Sigmoid colon (tissue), 7 donors: Measurements from ENCODE around the gene ODAD4. TPM values are rescaled to one million over a fixed set of nuclear protein-coding genes. Genes with fewer than 3 reads are reported as not detected.

Experiments used
- DNase-seq: peaks from one replicate; pipeline ENCODE4 v3.0.0-alpha.2; 2019
- H3K27ac ChIP-seq, 4 donors: fragments of 200-600 bp; sonication (generic); one replicate each; pipeline ENCODE4 v1.5.1; 2016 to 2019; ENCODE audit warnings: mild to moderate bottlenecking in 1 of 4
- H3K27me3 ChIP-seq, 3 donors: fragments of 200-600 bp; sonication (generic); one replicate each; pipeline ENCODE4 v1.5.1; 2019; ENCODE audit warnings: mild to moderate bottlenecking in 1 of 3
- H3K36me3 ChIP-seq, 4 donors: fragments of 200-600 bp; sonication (generic); one replicate each; pipeline ENCODE4 v1.5.1; 2016 to 2019
- H3K4me1 ChIP-seq, 4 donors: fragments of 200-600 bp; sonication (generic); one replicate each; pipeline ENCODE4 v1.5.1; 2017 to 2019
- H3K4me3 ChIP-seq, 4 donors: fragments of 200-600 bp; sonication (generic); one replicate each; pipeline ENCODE4 v1.5.1; 2017 to 2019; ENCODE audit warnings: mild to moderate bottlenecking in 2 of 4, moderate library complexity in 1 of 4
- H3K9me3 ChIP-seq, 4 donors: fragments of 200-600 bp in 3 of 4; sonication (generic) in 3 of 4; one replicate each; pipeline versions ENCODE4 v1.5.1 to v1.6.1; 2013 to 2019
- CTCF ChIP-seq, 4 experiments: fragments of 450-650 bp in 3 of 4; fragments of 200-600 bp in 1 of 4; IDR thresholded peaks; one replicate each; pipeline ENCODE4 v1.5.1; 2016 to 2019; ENCODE audit warnings: antibody characterized with exemption in 4 of 4, mild to moderate bottlenecking in 3 of 4, moderate library complexity in 2 of 4
- EP300 ChIP-seq, 4 donors: sonication (generic); formaldehyde crosslinking; IDR thresholded peaks; one replicate each; pipeline ENCODE4 v1.6.1; 2017; ENCODE audit warnings: antibody characterized with exemption in 4 of 4
- POLR2A ChIP-seq, 2 donors: fragments of 450-650 bp; IDR thresholded peaks; one replicate each; pipeline ENCODE4 v1.6.1; 2016; ENCODE audit warnings: antibody characterized with exemption in 2 of 2, mild to moderate bottlenecking in 2 of 2, moderate library complexity in 2 of 2
- POLR2AphosphoS5 ChIP-seq, 4 donors: sonication (generic); formaldehyde crosslinking; IDR thresholded peaks; one replicate each; pipeline ENCODE4 v1.6.1; 2017; ENCODE audit warnings: antibody characterized with exemption in 4 of 4
- WGBS, 2 donors: extraction: QIAGEN DNeasy Blood & Tissue Kit; methylation state at CpG; one replicate each; pipeline ENCODE4 v1.1.7; 2013; 5-methylcytosine and 5-hydroxymethylcytosine counted together
- intact Hi-C: fragments of 100-400 bp; cut with DNase I; formaldehyde crosslinking; loops from one replicate; pipeline ENCODE4 v1.15.1; 2023
- polyA plus RNA-seq, 3 donors: library from polyadenylated mRNA; stranded (reverse); fragments of 200-250 nt; gene quantifications; one replicate each; pipeline ENCODE4 v1.2.3, GENCODE V29; 2013
- total RNA-seq, 4 donors: library from RNA; depleted of rRNA; stranded (reverse); fragments of >200 nt; gene quantifications; one replicate each; pipeline ENCODE4 v1.1.0, GENCODE V29; 2016
- donor health status: healthy with polysubstance abuse.
- donor health status: Bipolar disorder and iron deficiency.
- donor health status: healthy.

Gene ODAD4
- total and polyA plus RNA-seq, 7 donors, result 0.41 to 2.2 (median 1.6) TPM; not detected in 2

DNA sequence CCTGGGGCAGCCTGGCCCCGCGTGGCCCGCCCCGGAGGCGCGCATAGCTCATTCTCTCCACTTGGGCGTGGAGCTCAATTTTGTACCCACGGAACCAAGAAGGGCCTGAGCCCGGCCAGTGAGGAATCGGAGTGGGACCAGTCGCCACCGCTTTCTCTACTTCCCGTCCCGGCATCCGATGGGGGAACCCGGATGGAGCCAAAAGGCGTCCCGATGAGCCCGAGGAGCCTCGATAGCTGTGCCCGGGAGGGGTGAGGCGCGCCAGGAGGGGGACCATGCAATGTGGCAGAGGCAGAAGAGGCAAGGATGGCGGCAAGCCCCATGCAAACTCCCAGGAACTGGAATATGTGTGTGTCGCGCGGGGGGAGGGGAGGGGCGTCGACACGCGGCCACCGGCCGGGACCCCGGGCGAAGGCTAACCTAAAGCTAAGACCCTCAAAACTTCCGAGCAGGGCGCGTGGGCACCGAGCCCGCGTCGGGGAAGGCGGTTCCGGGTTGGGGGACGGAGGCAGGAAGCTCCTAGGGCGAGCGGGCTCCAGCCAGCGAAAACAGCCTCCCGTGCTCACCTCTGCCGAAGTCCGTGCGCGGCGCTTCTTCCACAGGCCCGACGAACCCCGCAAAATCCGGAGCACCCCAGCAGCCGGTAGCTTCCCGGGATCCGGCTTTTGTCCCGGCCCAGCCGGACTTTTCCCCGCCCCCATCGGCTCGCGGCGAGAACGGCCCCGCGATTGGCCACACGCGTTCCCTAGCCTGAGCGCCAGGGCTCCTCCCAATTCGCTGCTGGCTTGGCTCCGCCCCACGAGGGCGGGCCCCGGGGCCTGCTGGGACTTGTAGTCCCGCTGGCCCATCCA, 11.9 kb upstream of the ODAD4 start, which contains the start of gene ACLY:
ACLY (minus strand) TSS at position 638 of the 851 bp plus-strand sequence. CDS start 5,078 bp downstream, outside the sequence.
- peak; percentile 98 for DNase-seq
- H3K36me3 ChIP-seq, result peaks cover 0 to 3% (median 2%) of the 10 kb centered on the region in 4 donors
- H3K27me3 ChIP-seq, result no peaks in the 10 kb centered on the region
- intact Hi-C loops, result loop anchor here (2.0 to 5.0 kb wide), 2 partner anchors 48 to 106 kb away; partner anchors contain the start of genes CNP, FKBP10 and P3H4
- 0% methylated on average over 80 of the region's 80 CpGs for WGBS, 2 donors
- H3K27ac ChIP-seq, result peak within 1 kb of the TSS; percentile 87 to 96 (median 91)
- peak within 1 kb of the TSS; percentile 58 to 85 (median 74) for H3K4me3 ChIP-seq
- TF ChIP-seq POLR2A (IDR thresholded peaks at IDR 0.05), result peak; percentile 79 to 81
- no peak for TF ChIP-seq EP300 (IDR thresholded peaks at IDR 0.05)
- no peak for TF ChIP-seq CTCF (IDR thresholded peaks at IDR 0.05)
- TF ChIP-seq POLR2AphosphoS5 (IDR thresholded peaks at IDR 0.05), result peak; percentile 80 to 93 (median 88)
- no peaks in the 10 kb centered on the region for H3K9me3 ChIP-seq
- H3K4me1 ChIP-seq, result peaks cover 0 to 33% (median 24%) of the 10 kb centered on the region in 4 donors

DNA sequence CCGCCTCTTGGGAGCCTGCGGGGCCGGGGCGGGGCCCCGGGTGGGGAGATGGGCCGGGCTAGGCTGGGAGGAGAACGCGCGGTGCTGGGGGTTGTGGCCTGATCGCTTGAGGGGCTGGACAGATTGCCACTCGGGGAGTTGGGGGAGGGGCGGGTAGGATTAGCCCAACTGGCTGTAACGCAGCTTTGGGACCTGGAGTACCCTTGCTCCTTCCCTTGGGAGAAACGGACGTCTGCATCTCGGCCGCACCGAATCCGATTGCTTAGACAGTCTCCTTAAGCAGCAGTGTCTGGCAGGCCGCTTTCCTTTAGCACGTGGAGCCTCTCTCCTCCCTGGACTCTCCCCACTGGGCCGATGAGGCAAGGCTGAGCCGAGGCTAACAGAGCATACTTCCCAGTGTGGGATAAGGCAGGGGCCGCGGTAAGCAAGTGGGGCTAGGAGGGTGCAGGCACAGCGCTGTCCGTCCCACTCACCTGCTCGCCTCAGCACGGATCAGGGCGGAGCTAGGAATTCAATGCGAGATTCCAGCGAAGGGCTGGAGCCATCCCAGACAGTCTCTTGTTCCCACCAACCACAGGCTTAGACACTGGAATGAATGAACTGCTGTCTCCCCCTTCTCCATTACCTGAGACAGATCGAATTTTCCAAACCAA, 11.1 kb upstream of the ODAD4 start:
- 3 to 13% methylated on average over 33 of the region's 33 CpGs for WGBS, 2 donors
- intact Hi-C loops, result loop anchor here (2.0 to 5.0 kb wide), 2 partner anchors 48 to 107 kb away; partner anchors contain the start of genes CNP, FKBP10 and P3H4
- TF ChIP-seq EP300 (IDR thresholded peaks at IDR 0.05), result no peak
- no peak for TF ChIP-seq CTCF (IDR thresholded peaks at IDR 0.05)
- no peak for TF ChIP-seq POLR2AphosphoS5 (IDR thresholded peaks at IDR 0.05)
- TF ChIP-seq POLR2A (IDR thresholded peaks at IDR 0.05), result no peak
- Histone ChIP-seq H3K36me3 (no peaks in the 10 kb centered on the region), H3K4me3 (peak overlapping the region; percentile 58 to 85 (median 74)), H3K4me1 (peaks cover 0 to 33% (median 24%) of the 10 kb centered on the region in 4 donors), H3K9me3 (no peaks in the 10 kb centered on the region), H3K27ac (peak overlapping the region; percentile 87 to 96 (median 91)), H3K27me3 (no peaks in the 10 kb centered on the region)
- no peak for DNase-seq

DNA sequence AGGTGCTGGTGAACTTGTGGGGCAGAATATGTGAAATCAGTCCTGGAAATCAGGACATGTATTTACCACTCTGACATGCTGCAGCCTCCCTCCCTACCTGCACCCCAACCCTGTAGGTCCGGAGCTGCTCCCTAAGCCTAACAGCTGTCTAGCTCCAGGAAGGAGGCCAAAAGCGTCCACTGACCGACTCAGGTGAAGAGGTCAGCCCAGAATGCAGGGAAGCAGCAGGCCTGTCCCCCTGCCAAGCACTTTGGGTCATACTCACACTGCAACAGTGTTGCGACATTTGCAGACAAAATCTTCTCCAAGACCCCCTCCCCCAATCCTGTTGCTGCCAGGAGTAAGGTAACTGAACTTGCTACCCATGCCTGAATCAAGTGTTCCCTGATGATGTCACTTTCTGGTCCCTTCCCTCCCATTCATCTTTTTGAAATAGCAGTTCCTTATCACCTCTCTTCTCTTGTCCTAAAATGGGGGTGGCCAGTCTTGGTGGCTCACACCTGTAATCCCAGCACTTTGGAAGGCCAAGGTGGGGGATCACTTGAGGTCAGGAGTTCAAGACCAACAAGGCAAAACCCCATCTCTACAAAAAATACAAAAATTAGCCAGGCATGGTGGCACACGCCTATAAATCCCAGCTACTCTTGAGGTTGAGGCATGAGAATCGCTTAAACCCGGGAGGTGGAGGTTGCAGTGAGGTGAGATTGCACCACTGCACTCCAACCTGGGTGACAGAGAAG, 10.4 kb upstream of the ODAD4 start:
- intact Hi-C loops, result loop anchor here (2.0 to 5.0 kb wide), 2 partner anchors 47 to 108 kb away; partner anchors contain the start of genes CNP, FKBP10 and P3H4
- H3K27me3 ChIP-seq, result no peaks in the 10 kb centered on the region
- peak overlapping the region in 1 of 4 donors; percentile 58 for H3K4me3 ChIP-seq
- H3K9me3 ChIP-seq, result no peaks in the 10 kb centered on the region
- peaks cover 0 to 33% (median 24%) of the 10 kb centered on the region in 4 donors for H3K4me1 ChIP-seq
- TF ChIP-seq EP300 (IDR thresholded peaks at IDR 0.05) (no peak), CTCF (IDR thresholded peaks at IDR 0.05) (no peak), POLR2AphosphoS5 (IDR thresholded peaks at IDR 0.05) (no peak), POLR2A (IDR thresholded peaks at IDR 0.05) (no peak)
- H3K36me3 ChIP-seq, result no peaks in the 10 kb centered on the region
- WGBS, 2 donors, result 79 to 89% methylated on average over 7 of the region's 7 CpGs
- peak; percentile 75 for DNase-seq
- peak overlapping the region; percentile 87 to 96 (median 91) for H3K27ac ChIP-seq

DNA sequence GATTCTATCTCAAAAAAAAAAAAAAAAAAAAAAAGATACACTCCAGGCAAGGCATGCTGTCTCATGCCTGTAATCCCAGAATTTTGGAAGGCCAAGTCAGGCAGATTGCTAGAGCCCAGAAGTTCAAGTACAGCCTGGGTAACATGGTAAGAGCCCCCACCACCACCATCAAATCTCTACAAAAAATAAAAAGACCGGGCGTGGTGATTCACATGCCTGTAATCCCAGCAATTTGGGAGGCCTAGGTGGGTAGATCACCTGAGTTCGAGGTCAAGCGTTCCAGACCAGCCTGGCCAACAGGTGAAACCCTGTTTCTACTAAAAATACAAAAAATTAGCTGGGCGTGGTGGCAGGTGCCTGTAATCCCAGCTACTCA, 9.8 kb upstream of the ODAD4 start:
- Histone ChIP-seq H3K36me3 (no peaks in the 10 kb centered on the region), H3K27ac (no peak overlapping the region), H3K9me3 (no peaks in the 10 kb centered on the region), H3K4me1 (peaks cover 0 to 33% (median 24%) of the 10 kb centered on the region in 4 donors), H3K4me3 (no peak overlapping the region), H3K27me3 (no peaks in the 10 kb centered on the region)
- WGBS, 2 donors, result 87 to 97% methylated on average over 5 of the region's 5 CpGs
- DNase-seq, result no peak
- intact Hi-C loops, result no loop called here
- no peak for TF ChIP-seq EP300 (IDR thresholded peaks at IDR 0.05)
- no peak for TF ChIP-seq CTCF (IDR thresholded peaks at IDR 0.05)
- TF ChIP-seq POLR2AphosphoS5 (IDR thresholded peaks at IDR 0.05), result no peak
- no peak for TF ChIP-seq POLR2A (IDR thresholded peaks at IDR 0.05)
